SU-DHL-6 (cell line): ENCODE results near the gene ZNF580.

Experiments
- CTCF ChIP-seq: fragments of 200-600 bp; sonication (generic); IDR thresholded peaks from one replicate; pipeline ENCODE4 v1.5.1; 2017; ENCODE audit warnings: antibody characterized with exemption, mild to moderate bottlenecking, low read length, moderate library complexity; ENCODE audit not compliant: insufficient read depth, poor library complexity, severe bottlenecking
- EZH2phosphoT487 ChIP-seq: fragments of 200-600 bp; sonication (generic), shearing (Covaris generic); conservative IDR thresholded peaks from 2 replicates; pipeline ENCODE4 v1.6.1; 2018; ENCODE audit warnings: mild to moderate bottlenecking, antibody characterized with exemption, low read length, moderate library complexity, mixed read lengths

GRCh38 chr19:55690769-55691545, 50.2 kb downstream of the ZNF580 start:
- TF ChIP-seq CTCF, result no peak
- no peak for TF ChIP-seq EZH2phosphoT487
